SK-N-SH (cell line): ENCODE results near the gene PDE10A. TPM values are rescaled to one million over a fixed set of nuclear protein-coding genes. Genes with fewer than 3 reads are reported as not detected.

Source experiments
- CTCF ChIA-PET: fragments of 300-600, 350-600 bp; formaldehyde crosslinking; extraction: SDS; loops from one replicate; lab custom pipeline; 2021; lab: Yijun Ruan, JAX
- POLR2A ChIA-PET: fragments of 350-600 bp; sonication (Branson Sonifier 250); formaldehyde crosslinking; extraction: SDS; loops from one replicate; lab custom pipeline; 2020; ENCODE audit warnings: antibody characterized with exemption, inconsistent platforms; lab: Yijun Ruan, JAX
- DNase-seq: peaks from one replicate; pipeline ENCODE4 v3.0.0; 2012
- H2AFZ ChIP-seq: fragments of 200-600 bp; sonication (generic); 2 replicates; pipeline ENCODE4 v1.8.1; 2016; ENCODE audit warnings: antibody characterized with exemption, mild to moderate bottlenecking, low read depth
- H3F3A ChIP-seq: fragments of 200-600 bp; sonication (generic); replicated peaks from 2 replicates; pipeline ENCODE3; 2016; ENCODE audit warnings: antibody characterized with exemption, mild to moderate bottlenecking; ENCODE audit not compliant: insufficient read depth
- H3K27ac ChIP-seq, 2 experiments: fragments of 200-500 bp in 1 of 2; fragments of 200-600 bp in 1 of 2; sonication (Bioruptor generic) in 1 of 2; sonication (generic), shearing (Covaris generic) in 1 of 2; 2 replicates each; pipeline versions ENCODE4 v1.5.1 to v1.6.1; 2014 to 2016; ENCODE audit warnings: low read depth in 2 of 2, inconsistent platforms in 1 of 2, low read length in 1 of 2, mild to moderate bottlenecking in 1 of 2, mixed read lengths in 1 of 2
- H3K27me3 ChIP-seq: fragments of 200-600 bp; sonication (generic), shearing (Covaris generic); 2 replicates; pipeline ENCODE4 v1.6.1; 2016; ENCODE audit warnings: mixed run types; ENCODE audit not compliant: insufficient read depth
- H3K36me3 ChIP-seq, 2 experiments: fragments of 200-500 bp in 1 of 2; fragments of 200-600 bp in 1 of 2; sonication (Bioruptor generic) in 1 of 2; sonication (generic) in 1 of 2; replicated peaks in 1 of 2; 2 replicates each; pipeline versions ENCODE3 to v1.5.1; 2014 to 2016; ENCODE audit warnings: low read length in 1 of 2, mild to moderate bottlenecking in 1 of 2; ENCODE audit not compliant: insufficient read depth in 2 of 2, control insufficient read depth in 1 of 2
- H3K4me1 ChIP-seq, 2 experiments: fragments of 200-500 bp in 1 of 2; fragments of 200-600 bp in 1 of 2; sonication (Bioruptor generic) in 1 of 2; sonication (generic), shearing (Covaris generic) in 1 of 2; 2 replicates each; pipeline versions ENCODE4 v1.5.1 to v1.6.1; 2014 to 2016; ENCODE audit warnings: low read depth in 1 of 2, low read length in 1 of 2, mixed run types in 1 of 2; ENCODE audit not compliant: insufficient read depth in 2 of 2, control insufficient read depth in 1 of 2
- H3K4me2 ChIP-seq: fragments of 200-600 bp; sonication (generic), shearing (Covaris generic); 2 replicates; pipeline ENCODE4 v1.6.1; 2017; ENCODE audit warnings: mixed run types
- H3K4me3 ChIP-seq, 2 experiments: fragments of 200-500 bp in 1 of 2; fragments of 200-600 bp in 1 of 2; sonication (Bioruptor generic) in 1 of 2; sonication (generic), shearing (Covaris generic) in 1 of 2; 2 replicates each; pipeline versions ENCODE4 v1.5.1 to v1.8.1; 2014 to 2016; ENCODE audit warnings: low read depth in 2 of 2, inconsistent platforms in 1 of 2, low read length in 1 of 2, mild to moderate bottlenecking in 1 of 2, mixed read lengths in 1 of 2, moderate library complexity in 1 of 2
- H3K79me2 ChIP-seq: fragments of 200-600 bp; sonication (generic); 2 replicates; pipeline ENCODE4 v1.8.1; 2017; ENCODE audit warnings: mild to moderate bottlenecking; ENCODE audit not compliant: insufficient read depth
- H3K9ac ChIP-seq: fragments of 200-600 bp; sonication (generic); 2 replicates; pipeline ENCODE4 v1.6.1; 2017; ENCODE audit warnings: mixed run types
- H3K9me2 ChIP-seq: fragments of 200-600 bp; sonication (generic); 2 replicates; pipeline ENCODE4 v1.6.1; 2017; ENCODE audit warnings: mixed run types
- H3K9me3 ChIP-seq: fragments of 200-600 bp; sonication (generic); 2 replicates; pipeline ENCODE4 v1.6.1; 2017; ENCODE audit warnings: mixed run types, mild to moderate bottlenecking, moderate library complexity
- H4K20me1 ChIP-seq: fragments of 200-600 bp; sonication (generic); 2 replicates; pipeline ENCODE4 v1.6.1; 2017; ENCODE audit warnings: mild to moderate bottlenecking, mixed run types; ENCODE audit not compliant: insufficient read depth
- CHD2 ChIP-seq: fragments of 150-350 bp; IDR thresholded peaks from 2 replicates; pipeline ENCODE4 v1.6.1; 2018; ENCODE audit warnings: low read length; ENCODE audit not compliant: partially characterized antibody
- EZH2phosphoT487 ChIP-seq: fragments of 200-600 bp; sonication (generic); IDR thresholded peaks from 2 replicates; pipeline ENCODE4 v1.6.1; 2017; ENCODE audit warnings: low read depth, mixed run types, mild to moderate bottlenecking, antibody characterized with exemption, moderate library complexity, borderline replicate concordance
- FOXM1 ChIP-seq: IDR thresholded peaks from 2 replicates; pipeline ENCODE4 v1.4.0; 2012; ENCODE audit warnings: low read depth, mild to moderate bottlenecking
- GATA2 ChIP-seq: sonication (generic); formaldehyde crosslinking; IDR thresholded peaks from 2 replicates; pipeline ENCODE4 v1.5.0; 2020; ENCODE audit warnings: mild to moderate bottlenecking, missing genetic modification reagents
- NFIC ChIP-seq: IDR thresholded peaks from 2 replicates; pipeline ENCODE4 v1.4.0; 2012; ENCODE audit warnings: borderline replicate concordance
- POLR2AphosphoS5 ChIP-seq: IDR thresholded peaks from 2 replicates; pipeline ENCODE4 v1.6.1; 2012; ENCODE audit warnings: low read depth, low read length
- RFX5 ChIP-seq: IDR thresholded peaks from 2 replicates; pipeline ENCODE4 v1.6.1; 2012; ENCODE audit warnings: mild to moderate bottlenecking, improper control_type of control experiment, low read length
- RXRA ChIP-seq: IDR thresholded peaks from 2 replicates; pipeline ENCODE4 v1.4.0; 2012; ENCODE audit warnings: low read depth, mild to moderate bottlenecking, borderline replicate concordance
- SIN3A ChIP-seq: IDR thresholded peaks from 2 replicates; pipeline ENCODE4 v1.6.1; 2012; ENCODE audit warnings: low read depth, mild to moderate bottlenecking, low read length, moderate library complexity, borderline replicate concordance
- TAF1 ChIP-seq: IDR thresholded peaks from 2 replicates; pipeline ENCODE4 v1.6.1; 2012; ENCODE audit warnings: low read depth, mild to moderate bottlenecking, low read length, moderate library complexity, borderline replicate concordance
- TCF12 ChIP-seq: IDR thresholded peaks from 2 replicates; pipeline ENCODE4 v1.4.0; 2012
- WGBS: methylation state at CpG from one replicate; pipeline ENCODE4 v1.1.6; 2017; ENCODE audit warnings: low lambda C conversion rate; 5-methylcytosine and 5-hydroxymethylcytosine counted together
- polyA plus RNA-seq, 3 experiments: library from polyadenylated mRNA; depleted of rRNA; stranded (reverse); fragments of >200 nt; gene quantifications; 2 replicates each; pipeline ENCODE4 v1.2.3, GENCODE V29; 2012
- TF ChIP-seq, protein P1 (sequence below): IDR thresholded peaks from 2 replicates; pipeline ENCODE4; 2012
- TF ChIP-seq, protein P2 (sequence below): IDR thresholded peaks from 2 replicates; pipeline ENCODE4 v1.4.0; 2012; ENCODE audit warnings: low read depth, borderline replicate concordance

The PDE10A gene
- polyA plus RNA-seq, 1 of the 3 experiments (the other 2 are of a cell fraction) = 0.43 TPM

DNA sequence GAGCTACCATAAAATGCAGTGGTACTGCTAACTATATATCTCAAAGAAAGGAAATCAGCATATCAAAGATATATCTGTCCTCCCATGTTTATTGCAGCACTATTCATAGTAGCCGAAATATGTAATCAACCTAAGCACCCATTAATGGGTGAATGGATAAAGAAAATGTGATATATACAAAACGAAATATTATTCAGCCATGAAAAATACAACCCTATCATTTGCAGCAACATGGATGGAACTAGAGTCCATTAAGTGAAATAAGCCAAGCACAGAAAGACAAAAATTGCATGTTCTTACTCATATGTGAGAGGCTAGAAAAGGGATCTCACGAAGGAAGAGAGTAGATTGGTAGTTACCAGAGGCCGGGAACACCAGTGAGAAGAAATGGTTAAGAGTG is 126.1 kb downstream of the PDE10A start:
- H3K4me2 ChIP-seq = no peak overlapping the region
- H4K20me1 ChIP-seq = no peaks in the 10 kb centered on the region
- H3K79me2 ChIP-seq = no peaks in the 10 kb centered on the region
- TF ChIP-seq RFX5 (no peak), EZH2phosphoT487 (no peak), TAF1 (no peak), GATA2 (no peak), CHD2 (no peak), NFIC (no peak), TCF12 (no peak)
- no peaks in the 10 kb centered on the region for H3K4me1 ChIP-seq
- no peaks in the 10 kb centered on the region for H3K27me3 ChIP-seq
- H3K9me3 ChIP-seq = no peaks in the 10 kb centered on the region
- WGBS = 57% methylated on average over 4 of the region's 4 CpGs
- no peaks in the 10 kb centered on the region for H3F3A ChIP-seq
- H3K36me3 ChIP-seq = no peaks in the 10 kb centered on the region
- no peak overlapping the region for H3K27ac ChIP-seq
- POLR2A ChIA-PET = no interaction called here
- DNase-seq = no peak
- no peak overlapping the region for H2AFZ ChIP-seq
- no peak overlapping the region for H3K9ac ChIP-seq
- no peaks in the 10 kb centered on the region for H3K9me2 ChIP-seq
- CTCF ChIA-PET = no interaction called here
- H3K4me3 ChIP-seq = no peak overlapping the region

- H3F3A ChIP-seq = no peaks in the 10 kb centered on the region
- 57% methylated on average over 3 of the region's 3 CpGs for WGBS
- no peak overlapping the region for H2AFZ ChIP-seq
- no peaks in the 10 kb centered on the region for H3K27me3 ChIP-seq
- no peaks in the 10 kb centered on the region for H4K20me1 ChIP-seq
- no peaks in the 10 kb centered on the region for H3K9me2 ChIP-seq
- CTCF ChIA-PET = no interaction called here
- H3K4me1 ChIP-seq = no peaks in the 10 kb centered on the region; a peak in 1 of 4 replicates
- no peak overlapping the region for H3K27ac ChIP-seq
- H3K36me3 ChIP-seq = no peaks in the 10 kb centered on the region
- TF ChIP-seq FOXM1 (no peak), RXRA (no peak), SIN3A (no peak), NFIC (no peak), POLR2AphosphoS5 (no peak)
- TF ChIP-seq, protein P1, sequence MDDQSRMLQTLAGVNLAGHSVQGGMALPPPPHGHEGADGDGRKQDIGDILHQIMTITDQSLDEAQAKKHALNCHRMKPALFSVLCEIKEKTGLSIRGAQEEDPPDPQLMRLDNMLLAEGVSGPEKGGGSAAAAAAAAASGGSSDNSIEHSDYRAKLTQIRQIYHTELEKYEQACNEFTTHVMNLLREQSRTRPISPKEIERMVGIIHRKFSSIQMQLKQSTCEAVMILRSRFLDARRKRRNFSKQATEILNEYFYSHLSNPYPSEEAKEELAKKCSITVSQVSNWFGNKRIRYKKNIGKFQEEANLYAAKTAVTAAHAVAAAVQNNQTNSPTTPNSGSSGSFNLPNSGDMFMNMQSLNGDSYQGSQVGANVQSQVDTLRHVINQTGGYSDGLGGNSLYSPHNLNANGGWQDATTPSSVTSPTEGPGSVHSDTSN = no peak
- TF ChIP-seq, protein P2, sequence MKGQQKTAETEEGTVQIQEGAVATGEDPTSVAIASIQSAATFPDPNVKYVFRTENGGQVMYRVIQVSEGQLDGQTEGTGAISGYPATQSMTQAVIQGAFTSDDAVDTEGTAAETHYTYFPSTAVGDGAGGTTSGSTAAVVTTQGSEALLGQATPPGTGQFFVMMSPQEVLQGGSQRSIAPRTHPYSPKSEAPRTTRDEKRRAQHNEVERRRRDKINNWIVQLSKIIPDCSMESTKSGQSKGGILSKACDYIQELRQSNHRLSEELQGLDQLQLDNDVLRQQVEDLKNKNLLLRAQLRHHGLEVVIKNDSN = no peak
- no peak overlapping the region for H3K9ac ChIP-seq
- POLR2A ChIA-PET = no interaction called here
- no peak overlapping the region for H3K4me3 ChIP-seq
- no peaks in the 10 kb centered on the region for H3K79me2 ChIP-seq
- no peaks in the 10 kb centered on the region for H3K9me3 ChIP-seq
- DNase-seq = no peak
- no peak overlapping the region for H3K4me2 ChIP-seq
Measured at GRCh38 chr6:165519316-165519715, 143.7 kb downstream of the PDE10A start.
